K562 (cell line): ENCODE results near the gene SYTL2. TPM values are rescaled to one million over a fixed set of nuclear protein-coding genes. Genes with fewer than 3 reads are reported as not detected.

Source experiments
- BRD9 ChIP-seq: fragments of 450-650 bp; IDR thresholded peaks from 2 replicates; pipeline ENCODE4 v1.6.1; 2018; ENCODE audit warnings: low read depth; ENCODE audit not compliant: partially characterized antibody
- BRF1 ChIP-seq: IDR thresholded peaks from 3 replicates; pipeline ENCODE4 v1.6.1; 2011; ENCODE audit warnings: borderline replicate concordance, mild to moderate bottlenecking; ENCODE audit not compliant: insufficient read length; ENCODE audit errors: extremely low read depth
- FOXJ2 ChIP-seq: fragments of 200-800 bp; sonication (Bioruptor generic); IDR thresholded peaks from 2 replicates; pipeline ENCODE4 v1.6.1; 2016; ENCODE audit warnings: missing genetic modification characterization, missing compliant biosample characterization
- FOXM1 ChIP-seq, 2 experiments: fragments of 450-650 bp in 1 of 2; sonication (generic) in 1 of 2; formaldehyde crosslinking in 1 of 2; IDR thresholded peaks; 2 replicates each; pipeline versions ENCODE4 v1.6.1 to v1.9.0; 2017 to 2022; ENCODE audit warnings: low read depth in 2 of 2, mild to moderate bottlenecking in 2 of 2, missing genetic modification reagents in 1 of 2, moderate library complexity in 1 of 2
- NKRF ChIP-seq: fragments of 450-650 bp; IDR thresholded peaks from 2 replicates; pipeline ENCODE4 v1.6.1; 2016; ENCODE audit warnings: borderline replicate concordance
- PHB ChIP-seq: fragments of 250-450 bp; sonication (Bioruptor Pico); IDR thresholded peaks from 2 replicates; pipeline ENCODE4 v1.5.0; 2021
- PKNOX1 ChIP-seq: fragments of 450-650 bp; IDR thresholded peaks from 2 replicates; pipeline ENCODE4 v1.6.1; 2016
- TCF15 ChIP-seq: fragments of 250-450 bp; sonication (Bioruptor Pico); IDR thresholded peaks from 2 replicates; pipeline ENCODE4 v1.8.0; 2022; ENCODE audit warnings: moderate library complexity, mild to moderate bottlenecking, inconsistent platforms
- WHSC1 ChIP-seq: IDR thresholded peaks from one replicate; pipeline ENCODE4 v1.6.1; 2012; ENCODE audit warnings: low read length, control low read depth, inconsistent platforms
- polyA plus RNA-seq, 8 experiments: library from polyadenylated mRNA; depleted of rRNA in 4 of 8; stranded (reverse) in 5 of 8; unstranded in 3 of 8; fragments of >200 nt; fragmentation: Nextera tagmentation in 2 of 8; fragmentation: Illumina TruSeq in 1 of 8; extraction: Ambion mirVana in 2 of 8; extraction: Trizol in 1 of 8; gene quantifications; 2 replicates each; pipeline versions ENCODE4 v1.2.1 to v1.2.3, GENCODE V29; 2011 to 2014; ENCODE audit warnings: inconsistent platforms in 1 of 8, missing spikeins in 1 of 8
- total RNA-seq, 7 experiments: library from RNA; depleted of rRNA in 6 of 7; stranded (reverse); fragments of >200 nt in 6 of 7; fragmentation: Illumina TruSeq in 2 of 7; extraction: Trizol in 2 of 7; gene quantifications; 2 replicates each; pipeline versions ENCODE4 v1.2.1 to v1.2.3, GENCODE V29; 2011 to 2021; ENCODE audit warnings: low replicate concordance in 1 of 7

The SYTL2 gene
- total and polyA plus RNA-seq, 9 of the 15 experiments (the other 6 are each of a cell fraction or from before 2014, with no cell fraction given), result 0.05 to 0.57 (median 0.35) TPM

GRCh38 chr11:85664615-85665481, 146.1 kb downstream of the SYTL2 start, which contains the start of gene CREBZF (continued):
- TF ChIP-seq PKNOX1 (no peak), WHSC1 (no peak), BRD9 (no peak), FOXM1 (IDR thresholded peaks at IDR 0.05; ENCODE audit: low read depth) (no peak), FOXM1 (CRISPR knock-in tag; IDR thresholded peaks at IDR 0.05; ENCODE audit: low read depth) (no peak; the same call in 1 of the 2 replicates), FOXJ2 (tag) (peak; percentile 57; the same call in 1 of the 2 replicates), TCF15 (CRISPR knock-in tag) (no peak), PHB (CRISPR knock-in tag) (peak; percentile 65; the same call in 1 of the 2 replicates), NKRF (no peak; the same call in 1 of the 2 replicates), BRF1 (no peak)
